GM23248 (cell line): Measurements from ENCODE around the gene MTSS2. TPM values are rescaled to one million over a fixed set of nuclear protein-coding genes. Genes with fewer than 3 reads are reported as not detected.

Source experiments
- DNase-seq: peaks from one replicate; pipeline ENCODE4 v3.0.0-alpha.2; 2015
- H2AFZ ChIP-seq: fragments of 200-600 bp; sonication (generic); 2 replicates; pipeline ENCODE4 v1.6.1; 2016; ENCODE audit warnings: antibody characterized with exemption
- H3F3A ChIP-seq: fragments of 200-600 bp; sonication (generic); 2 replicates; pipeline ENCODE4 v1.6.1; 2016; ENCODE audit warnings: mild to moderate bottlenecking, antibody characterized with exemption, mixed run types; ENCODE audit not compliant: insufficient read depth
- H3K27ac ChIP-seq: fragments of 200-600 bp; sonication (generic); 2 replicates; pipeline ENCODE4 v1.5.1; 2016; ENCODE audit warnings: mild to moderate bottlenecking
- H3K27me3 ChIP-seq: fragments of 200-600 bp; sonication (generic); replicated peaks from 2 replicates; pipeline ENCODE4 v1.6.1; 2016; ENCODE audit warnings: mild to moderate bottlenecking; ENCODE audit not compliant: insufficient read depth
- H3K36me3 ChIP-seq: fragments of 200-600 bp; sonication (generic); 2 replicates; pipeline ENCODE4 v1.6.1; 2016; ENCODE audit warnings: low read depth, mild to moderate bottlenecking
- H3K4me1 ChIP-seq: fragments of 200-600 bp; sonication (generic); 2 replicates; pipeline ENCODE4 v1.6.1; 2016; ENCODE audit warnings: mild to moderate bottlenecking; ENCODE audit not compliant: insufficient read depth
- H3K4me2 ChIP-seq: fragments of 200-600 bp; sonication (generic); one replicate; pipeline ENCODE4 v1.6.1; 2016; ENCODE audit warnings: mild to moderate bottlenecking; ENCODE audit not compliant: unreplicated experiment
- H3K4me3 ChIP-seq: fragments of 200-600 bp; sonication (generic); 2 replicates; pipeline ENCODE4 v1.5.1; 2016; ENCODE audit warnings: mild to moderate bottlenecking
- H3K79me2 ChIP-seq: fragments of 200-600 bp; sonication (generic); 2 replicates; pipeline ENCODE4 v1.6.1; 2016; ENCODE audit warnings: mild to moderate bottlenecking; ENCODE audit not compliant: insufficient read depth
- H3K9ac ChIP-seq: fragments of 200-600 bp; sonication (generic); 2 replicates; pipeline ENCODE4 v1.6.1; 2016; ENCODE audit warnings: mild to moderate bottlenecking
- H3K9me2 ChIP-seq: fragments of 200-600 bp; sonication (generic); 2 replicates; pipeline ENCODE4 v1.6.1; 2016; ENCODE audit warnings: mixed run types, mild to moderate bottlenecking, moderate library complexity; ENCODE audit not compliant: insufficient read depth
- H3K9me3 ChIP-seq: fragments of 200-600 bp; sonication (generic); one replicate; pipeline ENCODE4 v1.6.1; 2017; ENCODE audit warnings: low read depth
- H4K20me1 ChIP-seq: fragments of 200-600 bp; sonication (generic); 2 replicates; pipeline ENCODE4 v1.6.0; 2016; ENCODE audit not compliant: insufficient read depth
- EZH2 ChIP-seq: fragments of 200-600 bp; sonication (generic); IDR thresholded peaks from 2 replicates; pipeline ENCODE4 v1.6.1; 2018; ENCODE audit warnings: antibody characterized with exemption, mild to moderate bottlenecking; ENCODE audit not compliant: insufficient read depth, poor library complexity, severe bottlenecking
- EZH2phosphoT487 ChIP-seq: fragments of 200-600 bp; sonication (generic); IDR thresholded peaks from 2 replicates; pipeline ENCODE4 v1.6.1; 2018; ENCODE audit warnings: antibody characterized with exemption, moderate library complexity, mild to moderate bottlenecking, low read depth; ENCODE audit not compliant: insufficient read depth
- whole genome bisulfite sequencing, 2 experiments: methylation state at CpG; one replicate each; pipeline ENCODE4 v1.1.6; 2015 to 2017; ENCODE audit warnings: low lambda C conversion rate in 2 of 2, low coverage in 1 of 2; ENCODE audit errors: missing lambda C conversion rate in 2 of 2; 5-methylcytosine and 5-hydroxymethylcytosine counted together
- in situ Hi-C: fragments of 300-500 bp; cut with MboI; formaldehyde crosslinking; loops from 2 replicates; pipeline ENCODE4 v1.15.0; 2020
- polyA plus RNA-seq: library from polyadenylated mRNA; unstranded; fragments of >200 nt; fragmentation: Nextera tagmentation; extraction: Ambion mirVana; gene quantifications from 2 replicates; pipeline ENCODE4 v1.2.1, GENCODE V29; 2016
- total RNA-seq: library from RNA; depleted of rRNA; stranded (reverse); fragments of >200 nt; shearing (Covaris generic); gene quantifications from 2 replicates; pipeline ENCODE4 v1.2.3, GENCODE V29; 2014

The MTSS2 gene
- total and polyA plus RNA-seq, 2 experiments from 2014 or later = 0.44 to 23.7 TPM

DNA sequence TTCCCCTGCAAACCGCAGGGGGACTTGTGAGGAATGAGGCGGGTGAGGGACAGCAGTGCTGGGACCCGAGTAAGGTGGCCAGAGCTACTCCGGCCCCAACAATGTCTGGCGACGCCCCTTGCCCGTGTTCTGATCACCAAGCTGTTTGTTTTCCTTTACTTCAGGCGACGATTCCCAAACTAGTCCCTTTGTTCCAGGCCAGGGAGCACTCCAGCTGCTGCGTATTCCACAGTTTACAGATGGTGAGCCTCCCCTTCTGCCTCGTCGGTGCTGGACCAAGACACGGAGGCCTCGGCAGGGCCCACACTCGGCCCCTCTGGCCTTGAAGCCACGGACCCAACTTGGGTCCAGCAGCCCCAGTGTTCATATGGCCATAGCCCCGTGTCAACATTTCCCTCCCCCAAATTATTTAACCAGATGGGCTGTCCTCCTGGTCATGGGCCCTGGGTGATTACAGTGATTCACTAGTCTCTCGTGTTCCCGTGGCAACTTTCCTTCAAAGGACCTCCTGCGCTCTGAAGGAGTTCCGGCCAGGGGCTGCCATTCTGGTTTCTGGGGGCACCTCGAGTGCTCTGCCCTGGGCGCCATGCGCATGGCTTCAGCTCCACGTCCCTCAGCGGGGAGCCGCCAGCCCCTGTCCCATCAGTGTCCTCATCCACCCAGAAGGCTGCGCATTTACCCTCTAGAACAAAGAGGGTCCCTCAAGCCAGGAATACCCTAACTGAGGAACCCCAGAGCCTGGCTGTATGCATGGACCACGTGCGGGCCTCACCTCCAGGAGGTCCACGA, 24.8 kb upstream of the MTSS2 start:
- H3K27ac ChIP-seq = no peak overlapping the region
- no peaks in the 10 kb centered on the region for H3K36me3 ChIP-seq
- H3K9ac ChIP-seq = no peak overlapping the region
- no peak overlapping the region for H3K4me3 ChIP-seq
- H3K4me2 ChIP-seq = no peak overlapping the region
- H2AFZ ChIP-seq = no peak overlapping the region
- no peaks in the 10 kb centered on the region for H3K9me2 ChIP-seq
- in situ Hi-C loops = no loop called here
- H3F3A ChIP-seq = peaks cover 14% of the 10 kb centered on the region
- H3K27me3 ChIP-seq = no peaks in the 10 kb centered on the region
- no peaks in the 10 kb centered on the region for H3K9me3 ChIP-seq
- no peaks in the 10 kb centered on the region for H3K79me2 ChIP-seq
- H3K4me1 ChIP-seq = peaks cover 38% of the 10 kb centered on the region
- no peak for DNase-seq
- WGBS, 2 experiments = 94 to 95% methylated on average over 24 to 31 of the region's 31 CpGs
- TF ChIP-seq EZH2 (no peak), EZH2phosphoT487 (no peak)
- H4K20me1 ChIP-seq = no peaks in the 10 kb centered on the region

DNA sequence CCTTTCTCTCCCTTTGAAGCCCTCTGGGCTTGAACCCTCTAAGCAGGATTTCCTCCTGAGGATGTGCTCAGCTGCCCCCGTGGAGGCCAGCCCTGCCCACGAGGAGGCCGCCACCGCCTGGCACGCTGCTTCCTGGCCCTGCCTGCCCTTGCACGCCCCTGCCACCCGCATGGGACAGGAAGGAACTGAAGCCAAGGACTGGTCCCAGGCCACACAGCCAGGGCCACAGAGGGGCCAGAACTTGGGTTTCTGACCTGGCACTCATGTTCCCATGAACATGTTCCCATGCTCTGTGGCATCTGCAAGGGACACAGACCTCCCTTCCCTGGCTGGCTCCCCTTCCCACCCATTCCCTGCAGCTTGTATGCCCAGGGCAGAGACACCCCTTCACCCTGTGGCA, 24.1 kb upstream of the MTSS2 start:
- H3K9ac ChIP-seq = no peak overlapping the region
- no peaks in the 10 kb centered on the region for H3K9me2 ChIP-seq
- no peak overlapping the region for H2AFZ ChIP-seq
- H3K36me3 ChIP-seq = no peaks in the 10 kb centered on the region
- H3K27me3 ChIP-seq = no peaks in the 10 kb centered on the region
- H4K20me1 ChIP-seq = no peaks in the 10 kb centered on the region
- no peak overlapping the region for H3K4me3 ChIP-seq
- no peak overlapping the region for H3K27ac ChIP-seq
- no peaks in the 10 kb centered on the region for H3K9me3 ChIP-seq
- H3K4me2 ChIP-seq = no peak overlapping the region
- in situ Hi-C loops = no loop called here
- H3K4me1 ChIP-seq = peaks cover 41% of the 10 kb centered on the region
- no peak for DNase-seq
- TF ChIP-seq EZH2 (no peak), EZH2phosphoT487 (no peak)
- peaks cover 14% of the 10 kb centered on the region for H3F3A ChIP-seq
- WGBS, 2 experiments = 87 to 92% methylated on average over 7 of the region's 7 CpGs
- no peaks in the 10 kb centered on the region for H3K79me2 ChIP-seq

DNA sequence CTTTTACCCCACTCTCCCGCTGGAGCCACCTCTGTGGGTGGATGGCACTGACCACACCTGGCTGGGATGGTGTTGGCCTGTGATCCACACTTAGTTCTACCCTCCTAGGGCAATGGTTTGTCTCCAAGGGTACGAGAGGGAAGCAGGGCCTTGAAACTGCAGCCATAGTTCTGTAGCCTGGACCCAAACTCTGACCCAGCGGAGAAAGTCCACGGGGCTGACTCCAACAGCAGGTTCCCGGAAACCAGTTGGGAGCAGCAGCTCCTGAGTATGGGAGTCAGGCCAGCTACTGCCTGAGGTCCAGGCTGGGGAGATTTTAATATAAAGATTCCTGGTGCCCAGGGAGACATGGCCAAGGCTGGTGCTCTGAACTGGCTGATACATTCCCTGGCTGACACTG, 23.6 kb upstream of the MTSS2 start:
- Histone ChIP-seq H4K20me1 (no peaks in the 10 kb centered on the region), H2AFZ (no peak overlapping the region), H3K27me3 (no peaks in the 10 kb centered on the region), H3F3A (peaks cover 10% of the 10 kb centered on the region; the same call in 1 of the 2 replicates), H3K4me3 (no peak overlapping the region), H3K36me3 (no peaks in the 10 kb centered on the region), H3K4me2 (no peak overlapping the region), H3K9me2 (no peaks in the 10 kb centered on the region), H3K27ac (no peak overlapping the region), H3K9ac (no peak overlapping the region), H3K79me2 (no peaks in the 10 kb centered on the region), H3K9me3 (no peaks in the 10 kb centered on the region), H3K4me1 (peaks cover 41% of the 10 kb centered on the region)
- WGBS, 2 experiments = 91 to 94% methylated on average over 5 of the region's 5 CpGs
- no peak for DNase-seq
- TF ChIP-seq EZH2phosphoT487 = no peak
- no peak for TF ChIP-seq EZH2
- in situ Hi-C loops = no loop called here

DNA sequence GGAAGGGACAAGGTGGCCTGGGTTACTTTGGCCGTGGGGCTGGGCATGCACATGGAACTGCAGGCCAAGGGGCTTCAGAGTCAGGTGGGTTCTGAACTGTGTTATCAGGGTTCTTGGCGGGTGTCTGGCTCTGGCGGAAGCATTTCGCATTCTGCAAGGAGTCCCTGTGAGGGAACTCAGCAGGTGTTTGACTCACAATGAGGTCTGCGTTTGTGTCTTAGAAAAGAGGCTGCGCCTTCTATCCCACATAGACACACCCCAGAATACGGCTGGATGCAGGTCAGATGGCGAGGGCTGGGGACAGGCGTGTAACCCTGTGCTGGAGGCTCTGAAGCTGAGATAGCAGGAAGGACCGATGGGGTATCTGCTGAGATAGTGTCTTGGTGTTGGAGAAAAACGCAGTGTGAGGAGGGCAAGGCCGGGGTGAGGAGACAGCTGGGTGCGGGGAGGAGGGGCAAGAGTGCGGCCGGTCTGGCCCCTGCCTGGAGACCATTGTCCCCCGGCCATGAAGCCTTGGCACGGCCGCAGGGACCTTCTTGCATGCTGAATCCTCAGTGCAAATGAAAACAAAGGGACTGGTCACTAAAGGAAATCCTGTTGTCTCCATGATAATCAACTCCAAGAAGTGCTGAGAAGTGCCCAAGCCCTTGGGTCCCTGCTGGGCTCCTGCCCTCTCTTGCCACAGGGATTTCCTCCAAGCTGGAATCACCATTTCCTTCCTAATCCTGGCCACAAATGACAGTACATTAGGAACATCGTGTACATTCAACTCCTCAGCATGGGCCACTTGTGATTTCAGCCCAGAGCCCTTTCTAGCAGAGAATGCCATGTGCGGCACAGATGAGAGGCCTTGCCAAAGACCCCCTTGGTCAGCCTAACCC, 22.8 kb upstream of the MTSS2 start:
- Histone ChIP-seq H3K4me1 (peaks cover 44% of the 10 kb centered on the region), H3K4me2 (no peak overlapping the region), H3K27ac (no peak overlapping the region), H3K9me3 (no peaks in the 10 kb centered on the region), H3K27me3 (no peaks in the 10 kb centered on the region), H4K20me1 (no peaks in the 10 kb centered on the region), H2AFZ (no peak overlapping the region), H3F3A (peaks cover 11% of the 10 kb centered on the region; the same call in 1 of the 2 replicates), H3K9me2 (no peaks in the 10 kb centered on the region), H3K36me3 (no peaks in the 10 kb centered on the region), H3K79me2 (no peaks in the 10 kb centered on the region), H3K9ac (no peak overlapping the region), H3K4me3 (no peak overlapping the region)
- 77 to 79% methylated on average over 18 to 20 of the region's 20 CpGs for WGBS, 2 experiments
- TF ChIP-seq EZH2phosphoT487 (no peak), EZH2 (no peak)
- DNase-seq = no peak
- in situ Hi-C loops = no loop called here
